Activated gamma-delta T cell treated with anti-CD3 and anti-CD28 coated beads, Interleukin-2, amount 50 U/mL, for 16 hours (primary cell): ENCODE results near the gene CDH9.

ENCODE experiments used
- DNase-seq: peaks from one replicate; pipeline ENCODE4 v3.0.0-alpha.2; 2020; ENCODE audit warnings: low read depth

Gene CDH9

GRCh38 chr5:27038476-27038875 is at the start of gene CDH9:
Gene CDH9, minus strand, starts transcription at chr5:27038586. Its CDS starts 50,253 bp downstream, at chr5:26988333.
- no peak for DNase-seq

DNA sequence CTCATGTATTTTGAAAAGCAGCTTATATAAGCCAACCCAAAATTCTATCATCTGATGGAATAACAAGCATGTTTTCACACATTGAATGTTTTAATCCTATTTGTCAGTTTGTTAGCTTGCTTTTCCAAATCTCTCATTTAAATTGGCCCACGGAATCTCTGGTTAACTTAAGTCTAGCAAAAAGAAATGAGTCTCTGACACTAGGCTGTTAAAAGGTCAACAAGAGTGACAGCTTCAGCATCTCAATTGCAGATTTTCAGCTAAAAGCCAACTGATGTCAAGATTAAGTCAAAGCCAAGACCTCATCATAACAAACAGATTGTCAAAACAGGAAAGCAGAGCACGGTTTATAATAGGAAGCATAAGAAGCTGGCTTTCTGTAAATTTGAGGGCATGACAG is 49.4 kb upstream of the CDH9 start:
- no peak for DNase-seq

GRCh38 chr5:27083449-27084415 is 45.3 kb upstream of the CDH9 start:
- no peak for DNase-seq

- DNase-seq = no peak
Observed at GRCh38 chr5:27080147-27080546, 41.8 kb upstream of the CDH9 start.

GRCh38 chr5:27062451-27062850 is 24.1 kb upstream of the CDH9 start:
- no peak for DNase-seq

- DNase-seq = no peak
Observed at GRCh38 chr5:27048510-27048909, 10.1 kb upstream of the CDH9 start.

DNA sequence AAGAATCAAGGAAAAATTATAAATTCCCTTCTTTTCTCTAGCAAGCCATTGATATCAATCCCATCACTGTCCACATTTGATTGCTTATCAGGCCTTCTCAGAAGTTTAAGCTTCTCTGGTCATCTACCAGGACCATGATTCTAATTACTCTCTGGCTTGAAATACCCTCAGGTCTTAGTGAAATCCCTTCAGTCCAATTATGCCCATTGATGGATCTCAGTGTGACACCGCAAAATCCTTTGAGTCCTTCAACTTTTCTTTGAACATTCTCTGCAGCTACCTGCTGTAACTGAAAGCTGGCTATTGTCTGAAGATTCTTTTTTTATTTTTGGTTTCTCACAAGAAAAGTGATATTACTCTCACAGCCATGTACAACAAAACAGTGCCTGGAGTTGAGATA is 3.0 kb upstream of the CDH9 start:
- DNase-seq = no peak

DNA sequence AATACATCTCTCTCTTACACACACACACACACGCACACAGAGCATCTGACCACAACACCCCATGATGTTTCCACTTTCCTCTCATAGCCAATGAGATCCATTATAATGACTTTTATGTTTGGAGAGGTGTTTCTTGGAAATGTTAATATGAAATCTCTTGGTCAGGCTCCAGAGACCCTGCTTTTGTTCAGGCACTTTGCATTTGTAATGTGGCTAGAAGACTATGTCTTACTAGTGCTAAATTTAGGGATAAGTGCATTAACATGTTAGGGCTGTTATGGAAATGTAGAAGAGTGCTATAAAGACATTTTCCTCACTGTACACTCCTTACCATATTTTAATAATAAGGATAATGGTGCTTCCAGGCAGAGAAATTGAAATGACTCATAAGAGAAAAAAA is 3.8 kb downstream of the CDH9 start:
- no peak for DNase-seq

- DNase-seq = no peak
Observed at GRCh38 chr5:27026801-27027200, 11.6 kb downstream of the CDH9 start.

- DNase-seq = no peak
Observed at GRCh38 chr5:27026063-27026462, 12.3 kb downstream of the CDH9 start.

DNA sequence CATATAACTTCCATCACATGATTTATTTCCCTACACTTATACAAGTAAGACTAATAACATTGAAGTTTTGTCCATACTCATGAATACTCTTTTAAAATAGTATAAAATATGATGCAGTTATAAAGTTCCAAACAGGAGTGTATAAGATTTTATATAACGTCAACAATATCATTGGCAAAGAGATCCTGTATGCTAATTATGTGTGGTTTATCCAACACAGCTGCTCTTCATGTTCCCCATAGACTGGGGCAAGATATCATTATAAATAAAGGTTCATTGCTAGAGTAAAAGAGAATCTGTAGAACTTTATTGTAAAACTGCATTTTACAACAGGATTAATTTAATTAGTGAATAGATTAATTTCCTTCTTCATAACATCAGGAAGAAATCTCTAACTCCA is 16.9 kb downstream of the CDH9 start:
- DNase-seq = no peak

DNA sequence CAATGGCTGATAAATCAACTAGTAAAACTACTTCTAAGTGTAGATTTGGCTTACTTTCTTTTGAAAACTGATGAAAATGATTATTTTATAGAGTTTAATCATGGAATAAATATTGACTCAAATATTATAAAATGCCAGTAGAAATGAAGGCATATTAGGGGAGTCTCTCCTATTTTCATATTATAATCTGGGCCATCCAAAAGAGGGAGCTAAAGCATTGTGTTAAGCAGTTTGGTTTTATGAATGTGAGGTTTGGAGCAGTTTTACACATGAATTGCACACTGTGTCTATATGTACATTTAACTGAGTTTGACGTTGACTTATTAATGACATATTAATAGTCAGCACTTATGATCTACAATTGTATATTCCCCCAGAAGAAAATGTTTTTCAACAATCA is 17.4 kb downstream of the CDH9 start:
- DNase-seq = no peak

DNA sequence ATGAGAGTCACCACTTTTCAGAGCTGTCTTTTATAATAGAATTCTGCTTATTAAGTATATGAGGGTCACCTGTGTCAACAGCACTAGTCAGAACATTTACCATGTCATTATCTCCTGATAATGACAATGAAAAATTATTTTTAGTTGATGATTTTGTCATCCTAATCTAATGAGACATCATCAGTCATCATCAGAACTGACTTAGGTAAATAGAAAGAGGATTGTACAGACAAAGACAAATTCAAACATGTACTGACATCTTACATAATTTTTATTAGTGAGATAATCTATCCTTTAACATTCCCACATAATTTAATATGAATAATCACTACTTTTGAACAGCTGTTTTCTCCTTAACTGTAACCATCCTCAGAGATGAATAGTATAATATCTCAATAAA is 22.6 kb downstream of the CDH9 start:
- no peak for DNase-seq

DNA sequence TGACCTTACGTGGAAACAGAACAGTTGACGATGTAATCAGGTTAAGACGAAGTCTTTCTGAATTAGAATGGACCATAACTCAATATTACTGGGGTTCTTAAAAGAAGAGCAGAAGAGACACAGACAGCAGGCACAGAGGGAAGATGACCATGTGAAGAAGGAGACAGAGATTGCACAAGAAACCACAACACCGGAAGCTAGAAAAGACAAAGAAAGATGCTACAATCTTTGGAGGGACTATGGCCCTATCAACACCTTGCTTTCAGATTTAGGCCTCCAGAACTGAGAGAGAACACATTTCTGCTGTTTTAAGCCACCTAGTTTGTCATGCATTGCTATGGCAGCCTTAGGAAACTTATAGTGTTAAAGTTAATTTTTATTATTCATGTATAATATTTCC is 27.1 kb downstream of the CDH9 start:
- no peak for DNase-seq

GRCh38 chr5:27010646-27011045 is 27.7 kb downstream of the CDH9 start:
- no peak for DNase-seq

DNA sequence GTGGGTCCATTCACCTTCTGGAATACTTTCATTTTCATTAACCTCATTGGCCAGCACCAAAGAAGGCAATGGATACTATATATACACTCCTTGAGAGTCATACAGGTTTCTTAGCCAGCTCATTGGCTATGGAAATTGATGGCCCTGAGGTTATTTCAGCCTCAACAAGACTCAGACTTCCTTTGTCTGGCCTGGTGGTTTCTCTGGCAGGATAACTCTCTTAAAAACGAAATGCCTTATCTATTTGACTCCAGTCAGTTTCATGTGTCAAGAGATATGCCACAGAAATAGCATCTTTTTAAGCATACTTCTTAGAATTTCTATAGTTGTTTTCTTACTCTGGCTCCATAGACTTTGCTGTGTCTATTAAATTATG is 28.9 kb downstream of the CDH9 start:
- no peak for DNase-seq

DNA sequence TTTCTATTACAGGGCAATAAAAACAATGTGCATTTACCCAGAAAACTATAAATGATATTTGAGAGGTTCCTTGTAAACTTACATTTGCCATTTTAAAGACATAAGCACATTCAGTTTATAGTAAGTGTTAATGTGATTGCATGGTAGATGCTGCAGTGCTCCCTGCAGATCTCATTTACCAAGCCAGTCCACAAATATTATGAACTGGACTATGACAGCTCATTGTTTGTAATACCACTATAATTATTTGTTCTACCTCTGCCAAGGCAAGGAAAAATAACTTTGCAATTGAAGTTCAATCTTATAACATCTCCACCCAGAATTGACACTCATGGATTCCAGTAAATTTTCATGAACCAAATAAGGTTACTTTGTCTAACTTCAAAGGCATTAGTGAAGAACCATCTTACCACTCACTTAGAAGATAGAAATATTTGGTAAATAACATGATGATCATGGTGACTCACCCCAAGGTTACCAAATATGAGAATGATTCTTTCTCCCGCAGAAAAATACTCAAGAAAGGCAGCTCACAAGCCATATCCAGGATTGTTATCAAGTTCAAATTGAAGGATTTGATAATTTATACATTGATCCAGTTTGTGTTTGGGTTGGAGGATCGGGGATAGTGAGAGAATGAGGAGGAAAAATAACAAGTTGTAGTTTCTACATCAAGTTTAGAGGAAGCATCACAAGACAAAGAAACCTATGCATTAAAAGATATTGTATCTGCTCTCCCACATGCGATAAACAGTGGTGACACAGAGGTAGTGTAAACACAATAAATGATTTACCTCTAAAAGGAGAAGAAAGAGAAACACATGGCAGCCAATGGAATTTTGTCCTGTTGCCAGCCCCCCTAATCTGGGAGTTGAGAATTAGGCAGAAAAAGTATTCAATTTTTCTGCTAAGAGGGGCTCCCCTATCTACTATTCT is 29.5 kb downstream of the CDH9 start:
- no peak for DNase-seq

GRCh38 chr5:27007121-27007520 is 31.3 kb downstream of the CDH9 start:
- DNase-seq = no peak

DNA sequence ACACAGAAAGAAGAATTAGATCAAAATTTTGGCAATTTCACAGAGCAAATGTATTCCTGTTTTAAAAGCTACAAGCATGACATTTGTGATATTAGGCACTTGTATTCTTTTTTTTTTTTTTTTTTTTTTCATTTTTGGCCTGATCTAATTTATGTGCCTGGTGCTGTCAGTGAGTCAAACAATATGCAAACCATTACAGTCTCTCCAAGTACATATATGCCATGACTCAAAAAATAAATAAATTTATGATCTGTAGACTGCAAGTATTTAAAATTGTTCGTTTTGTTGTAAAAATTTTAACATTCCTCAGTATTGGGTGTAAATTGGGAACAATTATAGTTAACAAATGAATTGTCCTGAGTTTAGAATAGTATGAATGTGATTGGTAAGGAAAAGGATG is 51.4 kb downstream of the CDH9 start:
- DNase-seq = no peak

GRCh38 chr5:26981750-26982149 is 56.6 kb downstream of the CDH9 start:
- DNase-seq = no peak

DNA sequence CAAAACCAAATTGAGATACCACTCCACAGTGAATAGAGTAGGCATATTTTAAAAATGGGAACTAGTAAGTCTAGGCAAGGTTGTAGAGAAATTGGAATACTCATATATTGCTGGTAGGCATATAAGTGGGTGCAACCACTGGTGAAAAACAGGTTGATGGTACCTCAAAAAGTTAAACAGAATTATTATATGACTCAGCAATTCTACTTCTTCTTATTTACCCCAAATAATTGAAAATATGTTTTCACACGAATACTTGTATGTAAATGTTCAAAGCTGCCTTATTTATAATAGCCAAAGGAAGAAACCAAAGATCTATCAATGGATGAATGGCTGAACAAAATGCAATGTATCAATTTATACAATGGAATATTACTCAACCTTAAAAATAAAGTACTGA is 79.1 kb downstream of the CDH9 start:
- DNase-seq = no peak

- no peak for DNase-seq
Observed at GRCh38 chr5:26955161-26955560, 83.2 kb downstream of the CDH9 start.

DNA sequence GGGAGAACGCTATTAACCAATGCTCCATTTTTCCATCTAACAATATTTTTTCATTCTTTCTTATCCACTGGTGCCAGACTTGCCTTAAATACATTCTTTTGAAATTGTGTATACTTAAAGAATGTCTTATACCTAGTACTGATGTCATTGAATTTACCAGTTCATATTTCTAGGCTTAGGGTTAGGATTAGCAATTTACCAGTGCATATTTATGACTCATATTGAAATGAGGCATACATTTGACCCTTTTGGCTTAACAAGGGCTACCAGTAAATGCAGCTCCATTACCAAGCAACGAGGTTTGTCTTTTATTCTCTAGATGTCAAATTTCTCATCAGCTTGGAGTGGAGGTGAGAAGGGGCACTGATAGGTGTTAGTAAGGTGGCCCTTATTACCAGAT is 89.5 kb downstream of the CDH9 start:
- DNase-seq = no peak
